A204.1 (cell line): ENCODE data around the gene TBC1D24.
"Not testable (repeated sequence)": the region's sequence is repeated elsewhere in the genome, so short reads cannot be mapped to it uniquely, and the experiment has no call there.

Experiments
- FAIRE-seq: peaks from 2 replicates; lab custom pipeline; 2012; peaks lifted over from hg19 to GRCh38; lab: Jason Lieb, UNC

The TBC1D24 gene

GRCh38 chr16:2474877-2475412 is at the start of gene TBC1D24:
Gene TBC1D24 (plus strand): TSS chr16:2475127. CDS start chr16:2496149, 21,022 bp downstream.
- no peak for FAIRE-seq

GRCh38 chr16:2425825-2426430 is 49.0 kb upstream of the TBC1D24 start:
- FAIRE-seq: no peak

GRCh38 chr16:2426941-2427361 is 48.0 kb upstream of the TBC1D24 start:
- FAIRE-seq: no peak

- FAIRE-seq: no peak
These were observed 47.4 kb upstream of the TBC1D24 start for GRCh38 chr16:2427526-2427925.

GRCh38 chr16:2428051-2428783 is 46.7 kb upstream of the TBC1D24 start:
- no peak for FAIRE-seq

- no peak for FAIRE-seq
These were observed 46.2 kb upstream of the TBC1D24 start for GRCh38 chr16:2428784-2429033.

GRCh38 chr16:2429034-2429770 is 45.7 kb upstream of the TBC1D24 start, which contains the start of gene CCNF:
Gene CCNF (plus strand): TSS chr16:2429447. CDS start chr16:2429482, 35 bp downstream.
- no peak for FAIRE-seq

GRCh38 chr16:2429771-2430663 is 44.9 kb upstream of the TBC1D24 start:
- no peak for FAIRE-seq

- no peak for FAIRE-seq
These were observed 42.6 kb upstream of the TBC1D24 start for GRCh38 chr16:2432286-2432685.

- no peak for FAIRE-seq
These were observed 42.0 kb upstream of the TBC1D24 start for GRCh38 chr16:2432801-2433505.

- FAIRE-seq: not testable (repeated sequence)
These were observed 39.7 kb upstream of the TBC1D24 start for GRCh38 chr16:2435236-2435635.

GRCh38 chr16:2436110-2436509 is 38.8 kb upstream of the TBC1D24 start:
- no peak for FAIRE-seq

GRCh38 chr16:2437032-2437790 is 37.7 kb upstream of the TBC1D24 start:
- no peak for FAIRE-seq

GRCh38 chr16:2438121-2438520 is 36.8 kb upstream of the TBC1D24 start:
- no peak for FAIRE-seq

GRCh38 chr16:2439598-2439997 is 35.3 kb upstream of the TBC1D24 start:
- FAIRE-seq: no peak

GRCh38 chr16:2441143-2441804 is 33.7 kb upstream of the TBC1D24 start:
- FAIRE-seq: not testable (repeated sequence)

GRCh38 chr16:2443555-2443954 is 31.4 kb upstream of the TBC1D24 start:
- no peak for FAIRE-seq

GRCh38 chr16:2447920-2448583 is 26.9 kb upstream of the TBC1D24 start:
- FAIRE-seq: no peak

GRCh38 chr16:2449118-2449517 is 25.8 kb upstream of the TBC1D24 start:
- no peak for FAIRE-seq

GRCh38 chr16:2450535-2450934 is 24.4 kb upstream of the TBC1D24 start:
- no peak for FAIRE-seq
